ENCODE results near the gene UGP2. TPM values are rescaled to one million over a fixed set of nuclear protein-coding genes. Genes with fewer than 3 reads are reported as not detected.

UGP2 gene
- total RNA-seq, 1 donor from 2014 or later: 76.6 TPM

DNA sequence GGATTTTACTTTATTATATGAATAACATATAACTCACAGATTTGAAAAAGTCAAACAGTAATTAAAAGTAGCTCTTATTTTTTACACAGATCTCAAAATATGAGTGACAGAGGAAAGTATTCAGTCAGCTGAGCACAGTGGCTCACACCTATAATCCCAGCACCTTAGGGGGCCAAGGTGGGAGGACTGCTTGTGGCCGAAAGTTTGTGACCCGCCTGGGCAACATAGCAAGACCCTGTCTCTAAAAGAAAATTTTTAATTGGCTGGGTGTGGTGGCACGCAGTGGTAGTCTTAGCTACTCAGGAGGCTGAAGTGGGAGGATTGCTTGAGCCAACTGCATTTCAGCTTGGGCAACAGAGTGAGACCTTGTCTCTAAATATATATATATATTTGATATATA lies 19.2 kb upstream of the UGP2 start:
- no peaks in the 10 kb centered on the region for H3K27me3 Mint-ChIP-seq
- H3K36me3 Mint-ChIP-seq (ENCODE audit: insufficient read depth): no peaks in the 10 kb centered on the region
- no peak for DNase-seq (ENCODE audit: low spot score, unreplicated experiment)
- no peak overlapping the region for H3K27ac Mint-ChIP-seq
- TF ChIP-seq, protein P1, sequence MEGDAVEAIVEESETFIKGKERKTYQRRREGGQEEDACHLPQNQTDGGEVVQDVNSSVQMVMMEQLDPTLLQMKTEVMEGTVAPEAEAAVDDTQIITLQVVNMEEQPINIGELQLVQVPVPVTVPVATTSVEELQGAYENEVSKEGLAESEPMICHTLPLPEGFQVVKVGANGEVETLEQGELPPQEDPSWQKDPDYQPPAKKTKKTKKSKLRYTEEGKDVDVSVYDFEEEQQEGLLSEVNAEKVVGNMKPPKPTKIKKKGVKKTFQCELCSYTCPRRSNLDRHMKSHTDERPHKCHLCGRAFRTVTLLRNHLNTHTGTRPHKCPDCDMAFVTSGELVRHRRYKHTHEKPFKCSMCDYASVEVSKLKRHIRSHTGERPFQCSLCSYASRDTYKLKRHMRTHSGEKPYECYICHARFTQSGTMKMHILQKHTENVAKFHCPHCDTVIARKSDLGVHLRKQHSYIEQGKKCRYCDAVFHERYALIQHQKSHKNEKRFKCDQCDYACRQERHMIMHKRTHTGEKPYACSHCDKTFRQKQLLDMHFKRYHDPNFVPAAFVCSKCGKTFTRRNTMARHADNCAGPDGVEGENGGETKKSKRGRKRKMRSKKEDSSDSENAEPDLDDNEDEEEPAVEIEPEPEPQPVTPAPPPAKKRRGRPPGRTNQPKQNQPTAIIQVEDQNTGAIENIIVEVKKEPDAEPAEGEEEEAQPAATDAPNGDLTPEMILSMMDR (IDR thresholded peaks at IDR 0.05; ENCODE audit: unreplicated experiment): no peak
- H3K4me3 Mint-ChIP-seq (ENCODE audit: low read depth): no peak overlapping the region
- no peaks in the 10 kb centered on the region for H3K4me1 Mint-ChIP-seq (ENCODE audit: low read depth)
- no peaks in the 10 kb centered on the region for H3K9me3 Mint-ChIP-seq (ENCODE audit: low read depth)

GRCh38 chr2:63827749-63828148 lies 13.9 kb upstream of the UGP2 start:
- no peak for DNase-seq (ENCODE audit: low spot score, unreplicated experiment)
- Mint-ChIP-seq H3K4me1 (ENCODE audit: low read depth) (peaks cover 5% of the 10 kb centered on the region), H3K27me3 (no peaks in the 10 kb centered on the region), H3K9me3 (ENCODE audit: low read depth) (no peaks in the 10 kb centered on the region), H3K36me3 (ENCODE audit: insufficient read depth) (no peaks in the 10 kb centered on the region), H3K4me3 (ENCODE audit: low read depth) (no peak overlapping the region), H3K27ac (no peak overlapping the region)
- TF ChIP-seq, protein P1 (IDR thresholded peaks at IDR 0.05; ENCODE audit: unreplicated experiment): no peak

- Mint-ChIP-seq H3K9me3 (ENCODE audit: low read depth) (no peaks in the 10 kb centered on the region), H3K27ac (no peak overlapping the region), H3K4me1 (ENCODE audit: low read depth) (peaks cover 5% of the 10 kb centered on the region), H3K27me3 (no peaks in the 10 kb centered on the region), H3K4me3 (ENCODE audit: low read depth) (no peak overlapping the region), H3K36me3 (ENCODE audit: insufficient read depth) (no peaks in the 10 kb centered on the region)
- TF ChIP-seq, protein P1 (IDR thresholded peaks at IDR 0.05; ENCODE audit: unreplicated experiment): no peak
- DNase-seq (ENCODE audit: low spot score, unreplicated experiment): no peak
These were observed 10.5 kb upstream of the UGP2 start for GRCh38 chr2:63831176-63831575.

GRCh38 chr2:63834401-63834800 lies 7.3 kb upstream of the UGP2 start:
- Mint-ChIP-seq H3K36me3 (ENCODE audit: insufficient read depth) (no peaks in the 10 kb centered on the region), H3K4me1 (ENCODE audit: low read depth) (no peaks in the 10 kb centered on the region), H3K9me3 (ENCODE audit: low read depth) (no peaks in the 10 kb centered on the region), H3K27me3 (no peaks in the 10 kb centered on the region), H3K27ac (no peak overlapping the region), H3K4me3 (ENCODE audit: low read depth) (no peak overlapping the region)
- TF ChIP-seq, protein P1 (IDR thresholded peaks at IDR 0.05; ENCODE audit: unreplicated experiment): no peak
- no peak for DNase-seq (ENCODE audit: low spot score, unreplicated experiment)

DNA sequence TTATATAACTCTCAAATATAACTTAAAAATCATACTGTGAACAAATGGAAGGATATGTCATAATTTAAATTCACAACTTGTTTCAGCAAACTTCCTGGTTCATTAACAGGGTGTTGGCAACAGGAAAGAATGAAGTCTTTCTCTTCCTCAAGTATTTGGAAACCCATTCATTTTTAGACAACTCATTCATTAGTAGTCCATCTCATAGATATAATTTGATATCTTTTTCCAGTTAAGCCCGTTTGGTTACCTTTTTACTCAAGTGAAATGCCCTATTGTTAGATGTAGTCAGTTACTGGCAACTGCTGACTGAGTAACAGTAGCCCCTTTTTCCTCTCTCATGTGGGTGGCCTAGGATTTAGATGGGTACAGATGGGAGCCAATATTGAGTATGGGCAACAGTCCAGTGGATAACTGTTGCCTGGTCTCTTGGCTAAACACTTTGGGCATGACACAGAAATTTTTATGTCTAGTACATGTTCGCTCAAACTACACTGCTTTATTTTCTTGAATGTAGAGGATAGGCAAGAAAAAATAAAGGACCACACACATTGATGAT lies 4.6 kb upstream of the UGP2 start:
- Mint-ChIP-seq H3K9me3 (ENCODE audit: low read depth) (no peaks in the 10 kb centered on the region), H3K27me3 (no peaks in the 10 kb centered on the region), H3K27ac (no peak overlapping the region), H3K4me3 (ENCODE audit: low read depth) (no peak overlapping the region), H3K36me3 (ENCODE audit: insufficient read depth) (no peaks in the 10 kb centered on the region), H3K4me1 (ENCODE audit: low read depth) (peaks cover 1% of the 10 kb centered on the region)
- TF ChIP-seq, protein P1 (IDR thresholded peaks at IDR 0.05; ENCODE audit: unreplicated experiment): no peak
- no peak for DNase-seq (ENCODE audit: low spot score, unreplicated experiment)
